ENCODE results near the gene UVRAG.
"Not testable (repeated sequence)": the region's sequence is repeated elsewhere in the genome, so short reads cannot be mapped to it uniquely, and the experiment has no call there.

Gene UVRAG

DNA sequence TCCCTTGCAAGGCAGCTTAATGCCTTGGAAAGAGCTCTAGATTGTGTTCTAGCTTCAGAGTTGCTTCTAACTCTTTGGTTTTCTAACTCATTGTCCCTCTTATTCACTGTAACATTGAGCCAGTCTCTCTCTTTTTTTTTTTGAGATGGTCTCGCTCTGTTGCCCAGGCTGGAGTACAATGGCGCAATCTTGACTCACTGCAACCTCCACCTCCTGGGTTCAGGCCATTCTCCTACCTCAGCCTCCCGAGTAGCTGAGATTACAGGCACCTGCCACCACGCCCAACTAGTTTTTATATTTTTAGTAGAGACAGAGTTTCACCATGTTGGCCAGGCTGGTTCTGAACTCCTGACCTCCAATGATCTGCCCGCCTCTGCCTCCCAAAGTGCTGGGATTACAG is 266.1 kb downstream of the UVRAG start:
- DNase-seq: not testable (repeated sequence)

DNA sequence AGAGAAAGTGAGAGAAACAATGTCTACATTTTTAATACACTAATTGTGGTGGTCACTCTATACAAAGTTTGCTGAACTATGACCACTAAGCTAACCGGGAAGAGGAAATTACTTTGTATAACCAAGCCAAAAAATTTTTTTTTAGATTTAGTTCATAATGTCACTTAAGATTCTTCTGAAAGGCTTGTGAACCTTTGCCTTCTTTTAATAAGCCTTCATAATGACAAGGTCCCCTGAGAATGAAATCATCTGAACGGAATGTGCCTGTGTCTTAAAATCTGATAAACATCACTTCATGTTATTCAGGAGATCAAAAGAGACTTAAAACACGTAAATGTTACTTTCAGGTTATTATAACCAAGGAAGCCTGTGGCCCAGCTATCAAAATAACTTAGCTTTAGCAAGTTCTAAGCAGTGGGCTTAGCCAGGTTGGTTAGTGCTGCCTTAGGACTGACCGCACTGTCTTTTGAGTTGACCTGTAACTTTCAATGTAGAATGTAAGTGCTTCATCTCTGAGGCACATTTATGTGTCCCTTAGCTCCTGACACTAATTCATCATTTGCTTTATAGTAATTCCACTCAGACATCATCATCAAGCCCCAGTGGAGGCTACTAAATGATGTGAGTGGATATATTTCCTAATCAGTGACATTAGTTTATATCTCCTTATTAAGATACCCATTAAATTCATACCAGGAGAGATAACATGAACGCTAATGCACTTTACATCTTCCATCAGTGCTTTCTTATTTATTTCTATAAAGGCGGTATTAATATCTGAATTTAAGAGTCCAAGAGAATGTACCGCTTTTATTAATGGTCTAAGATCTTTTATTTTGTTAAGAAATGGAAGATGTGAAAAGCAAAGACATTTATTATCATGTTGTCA is 268.8 kb downstream of the UVRAG start:
- DNase-seq: no peak

DNA sequence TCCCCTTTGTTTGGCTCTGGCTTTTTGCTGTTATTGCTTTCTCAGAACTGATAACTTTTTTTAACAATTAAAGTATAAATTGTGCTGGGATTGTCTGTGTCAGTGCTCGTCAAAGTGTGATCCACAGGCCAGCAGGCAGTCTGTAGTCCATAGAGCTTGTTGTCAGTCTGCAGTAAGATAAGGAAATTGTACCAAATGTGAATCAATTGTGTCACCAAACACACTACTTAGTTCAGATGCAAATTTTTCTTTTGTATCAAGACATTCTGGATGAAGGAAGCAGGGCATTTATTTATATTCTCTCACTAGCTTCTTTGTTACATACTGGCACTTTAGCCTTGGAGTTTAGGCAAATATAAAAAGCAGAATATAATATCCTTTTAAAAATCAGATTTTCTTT is 270.3 kb downstream of the UVRAG start:
- no peak for DNase-seq

DNA sequence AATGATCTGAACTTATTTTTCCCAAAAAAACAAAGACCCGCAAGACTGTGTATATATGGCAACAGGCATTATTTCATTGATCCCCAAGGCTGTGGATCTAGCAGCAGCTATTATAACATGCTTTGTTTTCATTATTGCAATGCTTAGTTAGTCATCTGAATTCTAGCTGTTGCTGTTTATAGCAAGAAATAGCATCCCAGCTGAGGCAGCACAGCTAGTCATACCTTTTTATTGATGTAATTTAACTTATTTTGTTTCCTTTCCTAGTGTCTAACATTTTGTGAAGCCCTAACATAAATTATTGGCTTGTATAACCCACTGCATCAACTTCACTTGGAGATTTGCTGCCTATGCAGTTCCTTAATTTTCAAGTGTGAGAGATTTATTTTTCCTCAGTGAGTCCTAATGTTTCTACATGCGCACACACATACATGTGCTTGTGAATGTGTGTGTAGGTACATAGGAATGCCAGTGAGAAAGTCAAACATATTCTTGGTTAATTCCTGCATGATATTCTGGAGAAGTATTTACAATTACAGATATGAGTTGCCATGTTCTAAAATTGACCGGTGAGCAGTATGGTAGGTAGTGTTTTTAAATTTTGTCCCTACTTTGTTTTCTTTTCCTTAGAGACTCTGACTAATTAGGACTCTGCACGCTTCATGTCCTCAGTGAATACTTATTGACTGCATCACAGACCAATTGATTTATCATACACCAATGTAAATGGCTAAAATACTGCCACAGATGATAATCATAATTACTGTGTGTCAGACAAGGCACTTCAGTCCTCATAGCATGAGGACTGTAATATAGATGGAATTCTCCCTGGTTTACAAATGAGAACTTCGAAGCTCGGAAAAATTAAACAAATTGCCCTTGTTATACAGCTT is 272.0 kb downstream of the UVRAG start:
- DNase-seq: no peak

DNA sequence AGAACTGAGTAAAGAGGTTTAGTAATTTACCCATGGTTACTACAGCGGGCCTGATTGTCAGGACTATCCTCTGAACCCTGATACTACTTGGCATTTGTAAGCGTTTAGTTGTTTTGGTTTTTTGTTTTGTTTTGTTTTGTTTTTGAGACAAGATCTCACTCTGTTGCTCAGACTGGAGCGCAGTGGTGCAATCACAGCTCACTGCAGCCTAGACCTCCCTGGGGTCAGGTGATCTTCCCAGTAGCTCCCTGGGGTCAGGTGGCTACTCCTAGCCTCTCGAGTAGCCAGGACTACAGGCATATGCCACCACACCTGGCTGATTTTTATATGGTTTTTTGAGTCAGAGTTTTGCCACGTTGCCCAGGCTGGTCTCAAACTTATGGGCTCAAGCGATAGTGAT is 272.7 kb downstream of the UVRAG start:
- DNase-seq: no peak

DNA sequence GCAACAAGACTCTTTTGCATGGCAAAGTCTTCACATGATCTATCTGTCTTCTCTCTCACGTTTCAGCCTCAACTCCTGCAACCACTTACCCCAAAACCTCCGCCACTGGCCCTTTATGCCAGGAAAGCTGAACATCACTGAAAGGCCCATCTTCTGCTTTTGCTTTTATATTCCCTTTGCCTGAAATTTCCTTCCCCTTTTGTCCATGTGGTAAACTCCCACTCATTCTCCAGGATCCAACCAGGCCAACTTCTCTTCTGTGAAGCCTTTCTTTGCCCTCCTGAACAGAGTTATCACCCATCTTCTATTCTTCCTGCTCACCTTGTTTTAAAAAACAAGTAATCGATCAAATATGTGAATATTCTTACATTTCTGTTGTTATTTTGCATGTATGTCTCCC is 273.5 kb downstream of the UVRAG start:
- DNase-seq: no peak

DNA sequence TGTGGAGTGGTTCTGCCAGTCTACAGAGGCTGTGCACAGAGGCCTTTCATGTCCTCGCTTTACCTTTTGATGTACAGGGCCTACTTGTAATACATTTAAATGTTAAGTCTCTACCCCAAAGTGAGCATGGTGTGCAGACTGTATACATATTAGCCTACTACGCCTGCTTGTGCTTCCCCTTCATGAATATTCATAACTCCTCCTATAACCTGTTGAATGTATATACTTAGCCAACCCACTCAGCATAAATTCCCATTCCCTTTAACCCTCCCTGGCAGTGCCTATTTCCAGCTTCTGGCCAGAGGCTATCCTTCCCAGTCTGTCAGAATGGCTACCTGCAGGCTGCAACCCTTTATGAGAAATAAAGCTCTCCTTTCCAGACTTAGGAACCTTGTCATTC is 275.2 kb downstream of the UVRAG start:
- no peak for DNase-seq

DNA sequence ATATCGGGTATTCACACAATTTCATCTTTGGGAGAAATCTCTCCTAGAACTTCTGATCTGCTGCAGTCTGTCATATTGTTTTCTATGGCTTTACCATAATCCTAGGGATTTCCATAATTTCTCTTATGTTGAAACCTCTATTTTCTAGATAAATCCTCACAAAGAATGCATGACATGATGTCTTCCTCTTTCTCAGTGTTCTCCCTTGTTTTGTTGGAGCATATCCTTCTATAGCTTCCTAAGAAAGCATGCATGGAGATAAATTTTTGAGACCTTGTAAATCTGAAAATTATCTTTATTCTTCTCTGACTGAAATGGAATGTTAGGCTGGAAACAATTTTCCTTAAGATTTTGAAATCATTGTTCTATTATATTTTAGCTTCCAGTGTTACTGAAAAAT is 275.8 kb downstream of the UVRAG start:
- DNase-seq: no peak

DNA sequence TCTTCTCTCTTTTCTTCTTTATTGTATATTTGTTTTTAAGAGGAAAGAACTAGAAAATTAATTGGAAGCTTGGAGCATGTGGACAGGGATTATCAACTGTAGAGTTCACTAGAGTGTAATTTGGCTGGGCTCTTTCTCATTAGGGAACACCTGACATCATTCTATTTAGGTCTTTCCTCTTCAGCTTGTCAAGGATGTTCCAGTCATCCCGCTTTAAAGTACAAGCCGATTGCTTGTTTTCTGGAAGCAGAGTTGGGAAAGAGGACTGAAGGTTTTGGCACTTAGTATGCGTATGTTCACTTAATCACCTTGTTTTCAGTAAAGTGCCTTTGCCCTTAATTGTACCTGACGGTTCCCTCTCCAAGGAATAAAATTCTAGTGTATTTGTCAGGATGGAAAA is 279.7 kb downstream of the UVRAG start:
- no peak for DNase-seq

DNA sequence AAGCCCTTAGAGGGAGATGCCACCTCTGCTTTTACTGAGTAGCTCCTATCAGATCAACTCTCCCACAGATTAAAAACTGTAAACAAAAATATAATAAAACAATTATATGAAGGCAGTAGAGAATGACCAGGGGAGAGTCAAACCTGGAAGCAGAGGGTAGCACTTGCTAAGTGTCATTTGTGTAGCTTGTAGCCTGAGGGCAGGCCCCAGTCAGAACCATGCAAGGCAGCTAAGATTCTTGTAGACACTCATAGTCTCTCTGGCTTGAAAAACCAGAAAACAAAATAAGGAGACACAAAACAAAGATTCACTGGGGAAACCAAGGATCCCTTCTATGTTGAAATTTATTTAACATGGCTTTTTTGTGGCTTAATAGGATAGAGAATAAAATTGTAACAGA is 280.9 kb downstream of the UVRAG start:
- DNase-seq: no peak

DNA sequence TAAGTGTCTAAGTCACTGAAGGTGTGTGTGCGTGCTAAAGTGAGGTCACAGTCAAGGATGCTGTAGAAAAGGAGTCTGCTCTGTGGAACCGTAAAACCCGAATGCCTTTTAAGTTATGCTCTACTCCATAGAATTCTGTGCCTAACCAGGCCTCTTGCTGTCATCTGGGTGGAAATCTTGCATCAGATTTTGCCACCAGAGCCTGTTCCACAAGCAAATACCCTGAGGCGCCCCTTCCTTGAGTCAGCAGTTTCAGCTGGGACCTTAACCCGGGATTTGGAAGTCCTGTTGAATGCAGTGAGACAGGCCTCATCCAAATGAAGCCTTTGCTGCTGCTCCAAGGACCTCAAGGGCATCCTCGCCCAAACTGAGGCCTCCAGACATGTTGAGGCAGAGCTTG is 281.5 kb downstream of the UVRAG start:
- no peak for DNase-seq

DNA sequence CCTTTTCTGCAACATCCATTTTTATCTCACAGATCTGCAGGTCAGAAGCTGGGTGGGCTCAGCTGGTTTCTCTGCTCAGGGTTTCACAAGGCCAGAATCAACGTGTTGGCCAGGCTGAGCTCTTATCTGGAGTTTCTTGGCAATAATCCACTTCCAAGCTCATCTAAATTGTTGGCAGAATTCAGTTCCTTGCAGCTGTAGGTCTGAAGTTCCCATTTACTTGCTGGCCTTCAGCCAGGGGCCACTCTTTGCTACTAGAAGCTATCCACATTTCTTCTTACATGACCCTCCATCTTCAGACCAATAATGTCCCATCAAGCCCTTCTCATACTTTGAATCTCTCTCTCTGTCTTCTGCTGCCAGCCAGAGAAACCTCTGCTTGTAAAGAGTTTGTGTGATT is 287.8 kb downstream of the UVRAG start:
- no peak for DNase-seq

DNA sequence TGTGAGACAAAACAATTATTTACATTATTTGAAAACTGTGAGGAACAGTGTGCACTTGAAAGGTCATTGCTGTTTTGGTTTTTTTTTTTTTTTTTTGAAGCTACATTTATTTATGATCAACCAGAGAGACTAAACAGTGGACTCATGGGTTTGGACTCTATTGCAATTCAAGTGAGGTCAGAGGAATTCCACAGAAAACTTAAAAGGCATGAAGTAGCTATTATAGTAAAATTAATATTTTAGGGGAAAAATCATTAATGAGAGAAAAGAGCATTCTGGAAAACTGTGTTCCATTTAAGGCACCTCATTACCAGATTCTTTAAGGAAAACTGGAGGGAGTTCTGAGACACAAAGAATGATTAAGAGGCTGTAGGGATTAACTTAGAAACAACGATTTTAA is 288.4 kb downstream of the UVRAG start:
- DNase-seq: no peak

DNA sequence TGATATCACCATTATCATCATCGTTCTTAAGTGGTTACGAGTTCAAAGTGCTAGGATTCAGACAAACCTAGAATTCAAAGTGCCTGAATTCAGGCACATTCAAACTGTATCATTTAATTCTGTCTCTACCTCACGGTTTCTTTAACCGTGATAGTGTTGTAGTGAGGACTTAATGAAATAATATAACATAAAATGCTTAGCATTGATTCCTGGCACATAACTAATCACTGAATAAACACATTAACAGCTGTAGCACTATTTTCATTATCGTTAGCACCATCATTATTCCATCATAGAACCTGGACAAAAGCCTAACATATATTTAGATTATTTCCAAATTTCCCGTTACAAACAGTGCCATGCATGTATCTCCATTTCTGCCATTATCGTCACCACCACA is 289.3 kb downstream of the UVRAG start:
- DNase-seq: no peak

DNA sequence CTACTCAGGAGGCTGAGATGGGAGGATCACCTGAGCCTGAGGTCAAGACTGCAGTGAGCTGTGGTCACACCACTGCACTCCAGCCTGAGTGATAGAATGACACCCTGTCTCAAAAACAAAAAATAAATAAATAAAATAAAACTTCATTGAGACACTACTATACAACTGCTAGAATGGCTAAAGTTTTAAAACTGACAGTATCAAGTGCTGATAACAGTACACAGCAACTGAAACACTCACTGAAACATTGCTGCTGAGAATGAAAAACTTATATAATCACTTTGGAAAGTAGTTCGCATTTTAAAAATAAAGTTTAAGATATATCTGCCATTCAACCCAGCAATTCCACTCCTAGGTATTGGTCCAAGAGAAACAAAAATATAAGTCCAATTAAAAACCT is 290.6 kb downstream of the UVRAG start:
- DNase-seq: no peak

DNA sequence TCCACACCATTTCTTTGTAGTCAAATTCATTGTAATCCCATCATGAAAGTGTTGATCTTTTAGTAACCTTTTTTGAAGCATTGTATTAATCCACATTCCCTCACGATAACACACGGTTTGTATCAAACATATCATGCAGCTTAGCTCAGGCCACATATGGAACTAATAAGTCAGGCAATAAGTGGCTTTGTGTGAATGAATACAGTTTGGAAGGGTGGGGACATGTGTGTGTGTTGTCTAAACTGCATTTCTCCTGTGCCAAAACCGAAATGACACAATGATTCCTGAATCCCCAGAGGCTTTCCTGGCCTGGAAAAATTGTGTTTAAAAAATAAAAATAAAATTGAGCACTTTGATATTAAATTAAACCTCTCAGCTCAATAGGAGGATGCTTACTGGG is 293.0 kb downstream of the UVRAG start:
- DNase-seq: no peak

DNA sequence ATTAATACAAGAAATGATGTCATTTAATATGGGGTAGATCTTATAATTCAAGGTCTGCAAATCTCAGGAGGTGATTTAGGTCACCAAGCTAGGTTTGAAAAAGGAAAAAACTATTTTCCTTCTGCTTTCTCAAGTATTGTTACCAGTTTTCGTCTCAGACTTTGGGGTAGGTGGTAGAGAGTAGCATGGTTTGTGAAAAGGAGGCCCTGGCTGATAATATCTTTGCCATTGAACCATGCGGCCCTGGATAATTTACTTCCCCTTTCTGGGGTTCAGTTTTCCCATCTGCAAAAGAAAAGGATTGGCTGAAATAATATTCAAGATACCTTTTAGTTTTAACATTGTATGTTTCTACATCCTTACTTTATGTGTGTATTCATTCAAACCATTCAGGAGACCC is 299.2 kb downstream of the UVRAG start:
- no peak for DNase-seq

DNA sequence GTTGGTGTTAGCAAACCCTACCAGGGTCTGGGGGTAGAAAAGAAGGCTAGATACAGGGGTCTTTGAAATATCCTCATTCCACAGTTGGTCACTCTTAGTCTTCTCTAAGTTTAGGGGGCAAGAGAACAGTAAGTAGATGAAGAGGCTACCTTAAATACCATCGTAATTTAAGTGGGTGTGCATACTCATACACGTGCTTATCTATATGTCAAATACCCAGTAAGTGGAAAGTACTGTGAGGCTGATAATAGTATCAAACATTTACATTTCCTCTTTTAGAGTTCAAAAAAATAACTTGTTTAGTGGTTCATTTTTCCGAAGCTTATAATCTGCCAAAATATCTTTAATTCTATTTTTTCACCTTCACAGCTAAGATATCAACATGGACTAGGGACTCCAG is 300.5 kb downstream of the UVRAG start:
- no peak for DNase-seq

DNA sequence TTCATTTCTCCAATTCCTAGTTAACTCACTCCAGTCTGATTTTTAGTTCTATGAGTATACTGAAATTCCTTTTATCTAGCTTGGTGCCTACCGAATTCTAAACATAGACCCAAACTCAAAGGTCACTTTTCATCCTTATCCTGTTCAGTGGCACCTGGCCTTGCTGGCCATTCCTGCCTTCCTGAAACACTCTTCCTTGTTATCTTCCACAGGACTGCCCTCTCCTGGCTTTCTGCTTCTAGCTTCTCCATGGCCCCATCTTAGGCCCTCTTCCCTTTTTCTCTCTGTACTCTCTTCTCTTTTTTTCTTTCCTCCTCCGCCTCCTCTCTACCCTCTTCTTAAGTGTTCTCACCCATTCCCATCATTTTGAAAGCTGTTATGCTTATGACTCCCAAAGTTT is 304.0 kb downstream of the UVRAG start:
- no peak for DNase-seq

DNA sequence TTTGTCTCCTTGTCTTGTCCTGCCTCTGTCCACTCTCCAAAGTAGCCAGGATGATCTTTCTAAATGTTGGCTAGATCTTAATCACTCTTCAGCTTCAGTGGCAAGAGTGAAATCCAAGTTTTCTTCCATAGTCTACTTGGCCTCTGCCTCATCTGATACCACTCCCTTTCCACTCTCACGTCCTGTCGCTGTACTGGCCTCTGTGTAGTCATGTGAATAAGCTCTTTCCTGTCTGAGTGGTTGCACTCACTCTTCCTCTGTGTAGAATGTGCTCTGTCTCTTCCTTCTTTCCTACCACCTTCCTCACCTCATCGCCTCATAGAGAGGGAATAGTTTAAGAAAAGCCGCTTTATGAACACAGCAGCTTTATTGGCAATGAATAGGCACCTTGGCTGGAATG is 304.8 kb downstream of the UVRAG start:
- no peak for DNase-seq

DNA sequence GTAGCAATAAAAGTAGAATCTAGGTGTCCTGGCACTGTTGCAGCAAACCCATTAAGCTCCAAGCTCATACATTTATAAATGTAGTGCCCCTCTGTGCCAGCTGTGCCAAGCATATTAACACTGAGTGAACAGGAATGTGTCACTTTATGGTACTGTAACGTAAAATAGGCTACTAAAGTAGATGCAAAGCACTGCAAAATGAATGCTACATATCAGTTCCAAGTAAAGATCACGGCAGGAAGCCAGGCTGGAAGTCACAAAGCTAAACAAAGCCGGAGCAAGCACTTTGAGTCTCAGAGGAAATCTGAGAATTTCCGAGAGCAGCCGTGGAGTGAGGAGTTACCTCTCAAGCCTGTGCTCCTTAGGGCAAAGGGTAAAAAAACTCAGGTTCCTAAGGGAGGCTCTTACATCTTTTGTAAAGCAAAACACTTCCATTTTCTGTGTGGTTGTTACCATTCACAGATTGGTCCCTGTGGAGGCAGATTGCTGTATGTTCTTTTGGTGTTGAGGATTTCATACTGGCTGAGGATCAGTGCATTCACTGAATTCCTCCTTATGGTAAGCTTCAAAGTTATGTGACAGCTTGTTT is 305.6 kb downstream of the UVRAG start:
- no peak for DNase-seq

DNA sequence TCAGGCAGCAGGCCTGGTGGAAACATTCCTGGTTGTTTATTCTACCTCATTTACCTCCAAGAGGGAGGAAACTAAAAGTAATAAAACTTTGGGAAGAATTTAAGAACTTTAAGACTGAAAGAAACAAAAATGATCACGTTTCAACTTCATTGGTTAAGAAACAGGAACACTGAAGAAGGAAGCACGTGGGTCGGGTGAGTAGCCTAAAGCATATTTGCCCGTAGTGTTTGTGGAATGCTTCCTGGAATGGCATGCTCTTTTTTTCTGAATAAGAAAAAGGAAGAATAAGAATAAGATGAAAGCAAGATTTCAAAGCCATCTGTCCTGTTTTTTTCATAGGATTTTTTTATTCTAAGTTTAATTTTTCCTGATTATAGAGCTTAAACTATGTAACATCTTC is 308.2 kb downstream of the UVRAG start:
- no peak for DNase-seq

DNA sequence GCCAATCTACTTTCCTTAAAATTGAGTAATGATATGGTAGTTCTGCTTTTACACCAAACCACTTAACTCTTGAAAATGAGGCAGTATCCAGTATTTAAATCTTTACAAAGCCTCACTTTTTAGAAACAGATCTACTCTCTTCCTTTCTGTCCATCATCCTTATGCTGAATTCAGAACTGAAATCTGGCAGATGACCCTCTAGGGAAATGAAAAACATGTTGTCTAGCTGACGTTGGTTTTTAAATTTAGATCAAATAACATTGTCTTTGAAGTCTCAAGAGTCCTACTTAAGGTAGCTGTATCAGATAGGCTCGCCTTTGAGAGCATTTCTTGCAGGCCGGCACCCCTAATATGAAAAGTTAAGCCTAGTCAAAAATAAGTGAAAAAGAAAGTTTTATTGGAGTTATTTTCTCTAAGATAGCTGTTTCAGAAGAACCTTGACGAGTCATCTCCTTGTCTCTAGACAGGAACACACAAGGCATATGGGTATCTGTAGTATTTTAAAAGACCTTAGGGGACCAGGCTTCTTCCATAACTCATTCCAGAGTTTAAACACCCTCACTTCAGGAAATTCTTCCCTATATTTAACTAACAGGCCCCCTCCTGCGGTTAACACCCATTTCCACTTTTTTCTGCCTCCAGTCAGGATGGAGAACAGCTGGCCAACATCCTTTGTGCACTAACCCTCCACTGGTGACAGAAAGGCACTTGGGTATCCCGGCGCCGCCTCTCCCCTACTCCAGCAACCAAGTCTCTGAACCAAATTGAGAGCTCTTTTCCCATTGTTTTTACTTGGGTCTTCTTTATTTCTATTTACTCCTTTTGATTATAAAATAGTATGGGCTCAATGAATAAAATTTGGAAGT is 310.1 kb downstream of the UVRAG start:
- DNase-seq: no peak

Measured in cerebellar nuclear complex (tissue), 1 donor.